GM12878 (cell line): ENCODE results near the gene OSBPL7. TPM values are rescaled to one million over a fixed set of nuclear protein-coding genes. Genes with fewer than 3 reads are reported as not detected.

Experiments
- ATAC-seq: fragments of 200-7000 bp; cut with Tn5 transposase; 3 replicates; pipeline ENCODE4 v1.9.1; 2020; ENCODE audit warnings: mild to moderate bottlenecking, moderate library complexity
- BruUV-seq: library from RNA; stranded (reverse); fragments of 400-500 nt; replicated peaks from 2 replicates; lab custom pipeline; 2021; lab: Mats Ljungman, UMichigan
- CTCF ChIA-PET: fragments of 300-600 bp; sonication (Branson Sonifier 250); formaldehyde crosslinking; extraction: SDS; loops from one replicate; lab custom pipeline; 2021; ENCODE audit warnings: inconsistent platforms; lab: Yijun Ruan, JAX
- POLR2A ChIA-PET: fragments of 350-600 bp; formaldehyde crosslinking; extraction: SDS; loops from one replicate; lab custom pipeline; 2021; ENCODE audit warnings: inconsistent platforms; lab: Charles Lee
- RAD21 ChIA-PET: fragments of 300-600 bp; sonication (Branson Sonifier 250); formaldehyde crosslinking; loops from one replicate; lab custom pipeline; 2023; ENCODE audit warnings: antibody characterized with exemption; ENCODE audit not compliant: unreplicated experiment; lab: Charles Lee
- SMC1A ChIA-PET: fragments of 300-600 bp; sonication (Branson Sonifier 250); formaldehyde crosslinking; loops from one replicate; lab custom pipeline; 2023; ENCODE audit not compliant: unreplicated experiment, uncharacterized antibody; lab: Charles Lee
- DNase-seq: peaks from one replicate; pipeline ENCODE4 v3.0.0-alpha.2; 2011; ENCODE audit warnings: low read depth, low spot score
- FAIRE-seq: peaks from 3 replicates; lab custom pipeline; 2011; peaks lifted over from hg19 to GRCh38; lab: Jason Lieb, UNC
- H2AFZ ChIP-seq: 2 replicates; pipeline ENCODE4 v1.6.0; 2011; ENCODE audit warnings: low read depth, low read length, control low read depth; ENCODE audit not compliant: control insufficient read depth
- H3K27ac ChIP-seq: 2 replicates; pipeline ENCODE4 v1.5.1; 2011; ENCODE audit warnings: control low read depth; ENCODE audit not compliant: control insufficient read depth, insufficient read depth
- H3K27me3 ChIP-seq, 2 experiments: replicated peaks in 1 of 2; 2 replicates each; pipeline versions ENCODE4 v1.6.0 to v1.6.1; 2011; ENCODE audit warnings: low read length in 1 of 2; ENCODE audit not compliant: control insufficient read depth in 2 of 2, insufficient read depth in 2 of 2
- H3K36me3 ChIP-seq, 2 experiments: 2 replicates each; pipeline ENCODE4 v1.5.1; 2011; ENCODE audit warnings: low read length in 1 of 2; ENCODE audit not compliant: control insufficient read depth in 2 of 2, insufficient read depth in 2 of 2
- H3K4me1 ChIP-seq: 2 replicates; pipeline ENCODE4 v1.6.1; 2011; ENCODE audit warnings: mild to moderate bottlenecking, low read length, moderate library complexity, mixed read lengths; ENCODE audit not compliant: control insufficient read depth, insufficient read depth
- H3K4me2 ChIP-seq: 2 replicates; pipeline ENCODE4 v1.6.0; 2011; ENCODE audit warnings: control low read depth; ENCODE audit not compliant: control insufficient read depth, insufficient read depth
- H3K4me3 ChIP-seq: fragments of 200-600 bp; sonication (generic); 2 replicates; pipeline ENCODE4 v1.5.1; 2016
- H3K79me2 ChIP-seq: 2 replicates; pipeline ENCODE4 v1.6.0; 2011; ENCODE audit warnings: low read length; ENCODE audit not compliant: control insufficient read depth, insufficient read depth
- H3K9ac ChIP-seq: 2 replicates; pipeline ENCODE4 v1.8.0; 2011; ENCODE audit warnings: low read length, control low read depth, mixed read lengths; ENCODE audit not compliant: control insufficient read depth, insufficient read depth
- H3K9me3 ChIP-seq: replicated peaks from 3 replicates; pipeline ENCODE4 v1.5.1; 2011; ENCODE audit warnings: mild to moderate bottlenecking, low read length; ENCODE audit not compliant: control insufficient read depth, insufficient read depth
- H4K20me1 ChIP-seq: 2 replicates; pipeline ENCODE4 v1.6.0; 2011; ENCODE audit not compliant: control insufficient read depth, insufficient read depth
- IRF3 ChIP-seq: fragments of 450-650 bp; IDR thresholded peaks from 2 replicates; pipeline ENCODE4 v1.6.1; 2014; ENCODE audit warnings: mild to moderate bottlenecking
- REST ChIP-seq: IDR thresholded peaks from 2 replicates; pipeline ENCODE4 v1.6.1; 2012; ENCODE audit warnings: mild to moderate bottlenecking, low read depth, low read length
- WGBS: methylation state at CpG from one replicate; pipeline ENCODE4 v1.1.6; 2016; ENCODE audit warnings: low lambda C conversion rate; ENCODE audit not compliant: insufficient replicate concordance, insufficient coverage; ENCODE audit errors: missing lambda C conversion rate; 5-methylcytosine and 5-hydroxymethylcytosine counted together
- in situ Hi-C: fragments of 300-500 bp; cut with MboI; formaldehyde crosslinking; loops from 9 replicates; pipeline ENCODE4 v1.14.3; 2018; ENCODE audit warnings: mixed read lengths
- intact Hi-C: fragments of 100-400 bp; cut with micrococcal nuclease; formaldehyde crosslinking; loops from one replicate; pipeline ENCODE4 v1.14.2; 2022; ENCODE audit not compliant: unreplicated experiment
- polyA plus RNA-seq, 11 experiments: library from polyadenylated mRNA; depleted of rRNA in 4 of 11; unstranded in 6 of 11; stranded (reverse) in 5 of 11; fragments of >200 nt; fragmentation: Nextera tagmentation in 4 of 11; fragmentation: Illumina TruSeq in 1 of 11; extraction: Ambion mirVana in 4 of 11; extraction: Trizol in 1 of 11; gene quantifications; 1 replicate in 1 of 11; 2 replicates in 10 of 11; pipeline versions ENCODE4 v1.2.1 to v1.2.3, GENCODE V29; 2011 to 2016; ENCODE audit warnings: inconsistent platforms in 2 of 11, missing spikeins in 2 of 11, low read depth in 1 of 11
- total RNA-seq, 4 experiments: library from RNA; depleted of rRNA in 3 of 4; stranded (reverse); fragments of >200 nt in 3 of 4; fragmentation: Illumina TruSeq in 1 of 4; extraction: Trizol in 1 of 4; gene quantifications; 2 replicates each; pipeline versions ENCODE4 v1.2.1 to v1.2.3, GENCODE V29; 2013 to 2021

The OSBPL7 gene
- total and polyA plus RNA-seq, 10 of the 15 experiments (the other 5 are each of a cell fraction or from before 2014, with no cell fraction given) = 0.50 to 16.1 (median 6.7) TPM

GRCh38 chr17:47797797-47798196, 23.8 kb downstream of the OSBPL7 start:
- TF ChIP-seq IRF3 = no peak
- peak; percentile 85 for TF ChIP-seq REST
- TF ChIP-seq, all 136 proteins: peak for 1
- Histone ChIP-seq H3K27ac (no peak overlapping the region), H3K4me3 (no peak overlapping the region), H3K9ac (no peak overlapping the region), H3K4me2 (no peak overlapping the region), H3K79me2 (no peaks in the 10 kb centered on the region), H3K4me1 (no peaks in the 10 kb centered on the region), H2AFZ (no peak overlapping the region), H3K36me3 (no peaks in the 10 kb centered on the region), H3K27me3 (no peaks in the 10 kb centered on the region), H3K9me3 (no peaks in the 10 kb centered on the region), H4K20me1 (no peaks in the 10 kb centered on the region)
- in situ Hi-C loops = no loop called here
- POLR2A ChIA-PET = no interaction called here
- FAIRE-seq (no peak), ATAC-seq (no peak), DNase-seq (no peak)
- WGBS = 0% methylated on average over 2 of the region's 2 CpGs
- intact Hi-C loops = no loop called here
- CTCF ChIA-PET = interaction anchor here (0.8 to 1.3 kb wide), 6 partner anchors 9 to 133 kb away, joined by 3 to 5 read pairs (median 4); partner anchors contain the start of gene OSBPL7
- RAD21 ChIA-PET = no interaction called here
- no TSS peak for BruUV-seq
- SMC1A ChIA-PET = interaction anchor here (1.4 kb wide), 1 partner anchor 134 kb away, joined by 3 read pairs; no protein-coding TSS in a partner anchor
